HepG2 (cell line): ENCODE measurements around the gene CERT1. TPM values are rescaled to one million over a fixed set of nuclear protein-coding genes. Genes with fewer than 3 reads are reported as not detected.

Experiments
- ASH2L ChIP-seq: fragments of 300-600, 200-600 bp; sonication (generic); IDR thresholded peaks from 2 replicates; pipeline ENCODE4 v1.7.0; 2017; ENCODE audit warnings: low read depth, mild to moderate bottlenecking, moderate library complexity, mixed read lengths, low read length; ENCODE audit not compliant: insufficient read length
- ATAD3A ChIP-seq: sonication (generic); formaldehyde crosslinking; IDR thresholded peaks from 2 replicates; pipeline ENCODE4 v1.4.0; 2020; ENCODE audit warnings: missing genetic modification reagents
- DR1 ChIP-seq: sonication (generic); formaldehyde crosslinking; IDR thresholded peaks from 2 replicates; pipeline ENCODE4 v1.8.0; 2021; ENCODE audit warnings: mild to moderate bottlenecking, missing genetic modification reagents, inconsistent platforms
- ELF1 ChIP-seq: sonication (generic); formaldehyde crosslinking; IDR thresholded peaks from 2 replicates; pipeline ENCODE4 v1.4.0; 2020; ENCODE audit warnings: missing genetic modification reagents
- LCORL ChIP-seq, 2 experiments: fragments of 450-650 bp in 1 of 2; sonication (generic) in 1 of 2; formaldehyde crosslinking in 1 of 2; IDR thresholded peaks; 2 replicates each; pipeline versions ENCODE4 v1.5.0 to v1.6.1; 2017 to 2020; ENCODE audit warnings: antibody characterized with exemption in 1 of 2, missing genetic modification reagents in 1 of 2
- PATZ1 ChIP-seq: sonication (generic); formaldehyde crosslinking; IDR thresholded peaks from 2 replicates; pipeline ENCODE4 v1.4.0; 2020; ENCODE audit warnings: missing genetic modification reagents
- PAXIP1 ChIP-seq: sonication (generic); formaldehyde crosslinking; conservative IDR thresholded peaks from 2 replicates; pipeline ENCODE4 v1.4.0; 2020; ENCODE audit warnings: mild to moderate bottlenecking, missing genetic modification reagents, moderate library complexity
- PHF21A ChIP-seq: sonication (generic); formaldehyde crosslinking; IDR thresholded peaks from 2 replicates; pipeline ENCODE4 v1.5.0; 2020; ENCODE audit warnings: mild to moderate bottlenecking, missing genetic modification reagents
- PPARG ChIP-seq: conservative IDR thresholded peaks from 2 replicates; pipeline ENCODE4 v1.6.1; 2016; ENCODE audit warnings: missing biosample characterization, missing genetic modification reagents
- THAP9 ChIP-seq: sonication (generic); formaldehyde crosslinking; IDR thresholded peaks from 2 replicates; pipeline ENCODE4; 2020; ENCODE audit warnings: missing genetic modification reagents, mild to moderate bottlenecking, borderline replicate concordance
- TRIM24 ChIP-seq: sonication (generic); formaldehyde crosslinking; IDR thresholded peaks from 2 replicates; pipeline ENCODE4 v1.8.0; 2022; ENCODE audit warnings: mild to moderate bottlenecking, missing genetic modification reagents
- ZNF740 ChIP-seq: sonication (generic); formaldehyde crosslinking; IDR thresholded peaks from 2 replicates; pipeline ENCODE4 v1.4.0; 2020; ENCODE audit warnings: missing genetic modification reagents
- ZNF879 ChIP-seq: sonication (generic); formaldehyde crosslinking; IDR thresholded peaks from 2 replicates; pipeline ENCODE4 v1.8.1; 2023; ENCODE audit warnings: missing genetic modification reagents
- ZSCAN22 ChIP-seq: sonication (generic); formaldehyde crosslinking; IDR thresholded peaks from 2 replicates; pipeline ENCODE4 v1.4.0; 2020; ENCODE audit warnings: mild to moderate bottlenecking, missing genetic modification reagents
- ZSCAN31 ChIP-seq: sonication (generic); formaldehyde crosslinking; IDR thresholded peaks from 2 replicates; pipeline ENCODE4 v1.5.0; 2020; ENCODE audit warnings: low read depth, mild to moderate bottlenecking, missing genetic modification reagents
- ZXDC ChIP-seq: sonication (generic); formaldehyde crosslinking; IDR thresholded peaks from 2 replicates; pipeline ENCODE4 v1.5.0; 2020; ENCODE audit warnings: mild to moderate bottlenecking, missing genetic modification reagents
- polyA plus RNA-seq, 8 experiments: library from polyadenylated mRNA; depleted of rRNA in 3 of 8; stranded (reverse) in 7 of 8; unstranded in 1 of 8; fragments of >200 nt; fragmentation: Illumina TruSeq in 4 of 8; extraction: Trizol in 4 of 8; gene quantifications; 2 replicates each; pipeline versions ENCODE4 v1.2.1 to v1.2.3, GENCODE V29; 2011 to 2016; ENCODE audit warnings: low read depth in 4 of 8, missing spikeins in 1 of 8, mixed read lengths in 1 of 8; ENCODE audit not compliant: insufficient read depth in 1 of 8
- total RNA-seq, 5 experiments: library from RNA; depleted of rRNA; stranded (reverse); fragments of >200 nt; fragmentation: Illumina TruSeq; extraction: Trizol; gene quantifications; 2 replicates each; pipeline ENCODE4 v1.2.3, GENCODE V29; 2016; ENCODE audit warnings: low read depth in 1 of 5

CERT1 gene
- total and polyA plus RNA-seq, 2 of the 13 experiments (the other 11 are each of a cell fraction or from before 2014, with no cell fraction given): 8.2 to 12.7 TPM

- TF ChIP-seq ZXDC (CRISPR knock-in tag) (no peak), ELF1 (CRISPR knock-in tag) (peak; percentile 67), PATZ1 (CRISPR knock-in tag) (peak; percentile 77), PHF21A (peak; percentile 100), ZNF740 (no peak), PAXIP1 (CRISPR knock-in tag) (peak; percentile 42; the same call in 1 of the 2 replicates), ASH2L (peak; percentile 53), PPARG (CRISPR knock-in tag) (no peak), LCORL (IDR thresholded peaks at IDR 0.05) (no peak), LCORL (CRISPR knock-in tag; IDR thresholded peaks at IDR 0.05) (peak; percentile 75), TRIM24 (CRISPR knock-in tag) (no peak), ATAD3A (CRISPR knock-in tag) (no peak), ZNF879 (0 out of 2 replicates have a peak, but pooled peaks have one; percentile 65), ZSCAN22 (CRISPR knock-in tag) (no peak), ZSCAN31 (CRISPR knock-in tag) (no peak; the same call in none of the 2 replicates), DR1 (peak; percentile 97), THAP9 (CRISPR knock-in tag) (peak; percentile 79; the same call in 1 of the 2 replicates)
Measured at GRCh38 chr5:75336615-75337336, 174.7 kb downstream of the CERT1 start, which contains the start of gene HMGCR (continued).
